ENCODE results near the gene RANBP1. TPM values are rescaled to one million over a fixed set of nuclear protein-coding genes. Genes with fewer than 3 reads are reported as not detected.

Gene RANBP1
- total RNA-seq, 1 experiment from 2014 or later = 828 TPM

DNA sequence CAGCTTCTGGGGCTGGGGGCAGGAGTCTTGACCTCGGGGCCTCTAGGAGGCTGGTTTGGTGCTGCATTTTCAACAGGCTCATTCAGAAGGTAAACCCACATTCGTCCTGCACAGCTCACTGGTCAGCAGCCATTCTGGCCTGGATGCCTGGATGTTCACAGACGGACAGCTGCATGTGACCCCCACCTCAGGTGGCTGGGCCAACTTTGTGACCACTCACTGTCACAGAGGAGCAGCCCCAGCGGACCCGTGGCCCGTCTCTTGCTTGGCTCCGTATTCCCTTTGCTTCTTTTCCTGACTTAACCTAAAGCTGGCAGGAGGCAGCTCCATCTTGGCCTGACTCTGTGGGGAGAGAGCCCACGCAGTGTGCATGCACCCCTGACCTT, 27.6 kb upstream of the RANBP1 start:
- no peak for DNase-seq (ENCODE audit: low read depth)

DNA sequence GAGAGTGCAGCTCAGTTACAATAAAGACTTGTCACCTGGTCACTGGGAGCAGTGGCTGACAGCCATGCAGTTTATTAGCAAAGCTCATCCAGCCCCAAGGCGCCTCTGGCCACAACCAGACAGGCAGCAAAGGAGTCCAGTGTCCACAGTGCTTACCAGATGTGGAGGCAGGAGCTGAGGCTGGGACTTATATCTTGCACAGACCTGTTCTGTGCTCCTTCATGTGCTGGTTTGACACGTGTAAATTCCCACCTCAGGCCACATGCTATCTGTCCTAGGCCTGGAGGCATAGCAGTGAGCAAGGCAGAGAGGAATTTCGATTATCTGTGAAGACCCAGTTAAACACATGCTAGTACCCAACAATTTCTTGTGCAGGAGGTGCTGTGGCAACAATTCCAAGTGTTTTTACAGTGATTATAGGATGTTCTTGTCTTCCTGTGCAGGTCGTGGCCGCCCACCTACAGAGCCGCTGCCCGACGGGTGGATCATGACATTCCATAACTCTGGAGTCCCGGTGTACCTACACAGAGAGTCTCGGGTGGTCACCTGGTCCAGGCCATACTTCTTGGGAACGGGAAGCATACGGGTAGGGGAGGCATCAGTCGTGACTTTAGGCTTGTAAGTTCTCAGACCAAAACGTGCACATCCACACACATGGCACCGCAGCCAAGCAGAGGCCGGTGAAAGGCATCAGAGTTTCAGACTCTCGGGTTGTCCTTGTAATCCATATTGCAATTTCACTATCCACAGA, 26.5 kb upstream of the RANBP1 start:
- no peak for DNase-seq (ENCODE audit: low read depth)

GRCh38 chr22:20089977-20090729, 25.8 kb upstream of the RANBP1 start:
- DNase-seq (ENCODE audit: low read depth) = no peak

DNA sequence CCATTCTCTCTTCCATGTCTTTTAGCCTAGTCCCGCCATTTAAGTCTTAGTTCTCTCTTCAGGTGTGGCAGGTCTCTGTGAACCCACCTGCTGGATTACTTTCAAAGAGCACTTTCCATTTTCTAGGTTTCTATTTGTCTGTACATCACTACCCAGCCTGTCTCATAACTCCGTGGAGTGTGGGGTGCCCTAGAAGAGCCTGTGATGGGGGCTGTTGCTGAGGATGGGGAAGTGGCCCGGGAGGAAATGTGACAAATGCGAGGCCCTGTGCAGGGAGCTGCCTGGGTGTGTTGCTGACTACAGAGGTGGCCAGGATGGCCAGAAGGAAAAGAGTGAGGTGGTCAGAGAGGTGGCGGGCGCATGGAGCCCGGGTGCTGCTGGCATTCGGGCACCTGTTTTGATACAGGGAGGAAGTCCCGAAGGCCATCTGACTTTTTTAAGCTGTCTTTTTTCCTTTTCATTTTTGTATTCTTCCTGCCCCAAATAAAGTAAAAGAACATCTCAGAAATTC, 25.1 kb upstream of the RANBP1 start:
- DNase-seq (ENCODE audit: low read depth) = no peak

DNA sequence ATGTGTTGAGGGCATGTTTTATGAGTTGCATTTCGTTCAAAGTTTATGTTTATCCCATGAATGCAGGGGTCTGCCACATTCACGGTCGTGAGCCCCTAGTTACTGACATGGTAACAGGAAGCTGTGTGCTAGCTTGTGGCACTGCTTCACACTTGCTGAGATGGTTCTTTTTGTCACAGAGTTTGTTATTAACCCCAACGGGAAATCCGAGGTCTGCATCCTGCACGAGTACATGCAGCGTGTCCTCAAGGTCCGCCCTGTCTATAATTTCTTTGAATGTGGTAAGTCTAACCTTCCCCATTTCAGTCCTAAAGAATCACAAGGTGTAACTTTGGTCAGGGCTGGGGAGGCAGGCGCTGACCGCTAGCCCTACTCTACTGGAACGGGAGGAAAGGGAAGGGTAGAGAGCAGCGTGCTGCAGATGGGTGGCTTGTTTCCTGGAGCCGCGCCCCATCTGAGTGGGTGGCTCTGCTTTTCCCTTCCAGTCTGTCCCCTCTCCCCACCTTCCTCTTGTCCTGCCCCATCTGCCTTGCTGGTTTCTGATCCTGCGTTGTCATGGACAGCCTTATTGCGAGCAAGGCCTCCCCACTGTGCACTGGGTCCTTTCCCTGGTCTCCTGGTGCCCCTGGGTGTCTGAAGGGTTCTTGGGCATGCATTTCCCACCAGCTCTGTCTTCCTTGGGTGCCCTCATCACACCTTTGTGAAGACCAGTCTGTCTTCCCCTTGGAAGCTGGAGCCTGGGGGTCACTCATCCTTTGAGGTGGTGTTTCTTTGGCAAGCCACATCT, 24.0 kb upstream of the RANBP1 start:
- no peak for DNase-seq (ENCODE audit: low read depth)

DNA sequence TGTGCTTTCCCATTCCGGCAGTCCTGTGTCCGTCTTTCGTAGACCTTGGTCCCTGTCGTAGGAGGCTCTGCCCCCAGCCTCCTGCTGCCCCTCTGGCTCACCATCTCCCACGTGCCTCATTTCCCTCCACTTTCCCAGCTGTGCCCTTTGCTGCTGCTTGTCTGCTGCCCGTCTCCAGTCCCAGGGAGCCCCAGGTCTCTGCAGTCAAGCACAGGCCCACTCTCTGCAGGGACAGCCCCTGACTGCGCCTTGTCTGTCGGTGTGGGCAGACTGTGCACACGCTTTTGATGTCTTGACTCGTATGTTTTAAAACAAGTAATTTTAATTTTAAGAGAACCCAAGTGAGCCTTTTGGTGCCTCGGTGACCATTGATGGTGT, 23.4 kb upstream of the RANBP1 start:
- DNase-seq (ENCODE audit: low read depth) = no peak

GRCh38 chr22:20093418-20094196, 22.3 kb upstream of the RANBP1 start:
- DNase-seq (ENCODE audit: low read depth) = no peak

GRCh38 chr22:20094197-20094807, 21.6 kb upstream of the RANBP1 start:
- DNase-seq (ENCODE audit: low read depth) = no peak

GRCh38 chr22:20095521-20095920, 20.4 kb upstream of the RANBP1 start:
- no peak for DNase-seq (ENCODE audit: low read depth)

- DNase-seq (ENCODE audit: low read depth) = no peak
Observed at GRCh38 chr22:20096574-20097420, 19.1 kb upstream of the RANBP1 start.

GRCh38 chr22:20099099-20099711, 16.7 kb upstream of the RANBP1 start:
- no peak for DNase-seq (ENCODE audit: low read depth)

DNA sequence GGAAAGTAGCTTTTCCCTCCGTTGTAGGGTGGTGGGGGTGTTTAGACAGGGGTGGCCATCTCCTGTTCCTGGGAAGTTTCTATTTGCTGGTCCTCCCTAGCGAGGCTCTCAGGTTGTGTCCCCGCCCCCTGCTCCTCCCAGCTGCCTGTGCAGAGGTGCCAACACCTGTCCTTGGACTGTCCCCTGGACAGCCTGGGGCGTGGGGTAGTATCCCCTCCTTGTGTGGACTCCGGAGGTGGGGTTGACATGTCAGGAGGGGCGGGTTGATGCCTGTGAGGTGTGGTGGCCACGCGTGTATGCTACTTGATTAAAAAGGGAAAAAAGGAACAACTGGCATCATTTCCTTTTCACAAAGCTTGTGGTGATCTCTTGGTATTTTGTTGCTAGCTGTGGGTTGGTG, 14.3 kb upstream of the RANBP1 start:
- DNase-seq (ENCODE audit: low read depth) = no peak

DNA sequence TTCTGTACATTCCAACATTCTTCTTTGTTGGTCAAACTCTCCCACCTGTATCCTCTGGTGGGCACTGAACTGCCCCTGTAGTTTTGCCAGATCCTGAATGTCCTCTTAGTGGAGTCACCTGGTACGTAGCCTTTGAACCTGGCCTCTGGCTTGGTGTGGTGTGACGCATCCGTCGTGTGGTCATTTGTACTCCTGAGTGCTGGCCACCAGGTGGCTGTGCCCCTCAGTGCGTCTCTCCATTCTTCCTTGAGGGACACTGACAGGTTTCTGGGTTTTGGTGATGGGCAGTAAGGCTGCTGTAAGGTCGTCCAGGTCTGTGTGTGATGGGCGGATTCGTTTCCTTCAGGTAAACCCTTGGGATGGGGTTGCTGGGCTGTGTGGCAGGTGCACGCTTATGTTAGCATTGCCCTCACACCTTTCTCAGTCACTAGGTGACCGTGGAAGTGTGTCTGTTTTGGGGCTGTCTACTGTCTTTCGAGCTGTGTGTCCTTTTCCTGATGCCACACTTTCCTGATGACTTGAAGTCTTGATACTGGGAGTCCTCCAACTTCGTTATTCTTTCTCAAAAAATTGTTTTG, 13.6 kb upstream of the RANBP1 start:
- DNase-seq (ENCODE audit: low read depth) = no peak

GRCh38 chr22:20105456-20106204, 10.3 kb upstream of the RANBP1 start:
- no peak for DNase-seq (ENCODE audit: low read depth)

GRCh38 chr22:20106205-20106848, 9.6 kb upstream of the RANBP1 start:
- no peak for DNase-seq (ENCODE audit: low read depth)

- DNase-seq (ENCODE audit: low read depth) = no peak
Observed at GRCh38 chr22:20106849-20107237, 9.1 kb upstream of the RANBP1 start.

- DNase-seq (ENCODE audit: low read depth) = no peak
Observed at GRCh38 chr22:20107471-20107901, 8.4 kb upstream of the RANBP1 start.

Measured in M059J (cell line).